Measurements from ENCODE around the gene KCNQ1. TPM values are rescaled to one million over a fixed set of nuclear protein-coding genes. Genes with fewer than 3 reads are reported as not detected.

Gene KCNQ1
- total RNA-seq, 1 donor from 2014 or later, result 0.16 TPM

DNA sequence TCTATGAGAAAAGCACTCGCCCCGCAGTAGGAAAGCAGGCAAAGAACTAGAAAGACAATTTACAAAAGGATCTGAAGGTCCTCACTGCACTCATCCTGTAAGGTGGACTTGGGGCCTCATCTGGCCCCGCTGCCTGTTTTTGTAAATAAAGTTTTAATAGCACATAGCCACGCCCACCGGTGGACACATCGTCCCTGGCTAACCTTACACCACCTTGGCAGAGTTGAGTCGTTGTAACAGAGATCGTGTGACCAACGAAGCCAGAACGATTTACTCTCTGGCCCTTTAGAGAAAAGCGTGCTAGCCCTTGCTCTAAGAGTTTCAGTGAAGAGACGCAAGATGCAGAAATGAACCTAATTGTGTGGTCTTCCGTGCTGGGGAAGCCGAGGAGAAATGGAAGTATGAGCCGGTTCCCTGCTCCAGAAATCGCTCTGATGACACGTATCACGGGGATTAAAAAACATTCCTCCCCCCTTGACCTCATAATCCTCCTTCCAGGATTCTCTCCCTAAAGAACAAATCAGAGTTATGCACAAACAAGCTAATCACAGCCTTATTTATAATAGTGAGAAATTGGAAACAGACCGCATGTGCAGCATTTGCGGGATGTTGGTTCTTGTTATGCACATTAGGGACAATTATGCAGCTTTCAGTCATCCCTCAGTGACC, 360.7 kb downstream of the KCNQ1 start:
- Mint-ChIP-seq H3K4me3 (ENCODE audit: unreplicated experiment) (no peak overlapping the region), H3K4me1 (ENCODE audit: unreplicated experiment) (peaks cover 6% of the 10 kb centered on the region), H3K27ac (ENCODE audit: unreplicated experiment) (no peak overlapping the region)

DNA sequence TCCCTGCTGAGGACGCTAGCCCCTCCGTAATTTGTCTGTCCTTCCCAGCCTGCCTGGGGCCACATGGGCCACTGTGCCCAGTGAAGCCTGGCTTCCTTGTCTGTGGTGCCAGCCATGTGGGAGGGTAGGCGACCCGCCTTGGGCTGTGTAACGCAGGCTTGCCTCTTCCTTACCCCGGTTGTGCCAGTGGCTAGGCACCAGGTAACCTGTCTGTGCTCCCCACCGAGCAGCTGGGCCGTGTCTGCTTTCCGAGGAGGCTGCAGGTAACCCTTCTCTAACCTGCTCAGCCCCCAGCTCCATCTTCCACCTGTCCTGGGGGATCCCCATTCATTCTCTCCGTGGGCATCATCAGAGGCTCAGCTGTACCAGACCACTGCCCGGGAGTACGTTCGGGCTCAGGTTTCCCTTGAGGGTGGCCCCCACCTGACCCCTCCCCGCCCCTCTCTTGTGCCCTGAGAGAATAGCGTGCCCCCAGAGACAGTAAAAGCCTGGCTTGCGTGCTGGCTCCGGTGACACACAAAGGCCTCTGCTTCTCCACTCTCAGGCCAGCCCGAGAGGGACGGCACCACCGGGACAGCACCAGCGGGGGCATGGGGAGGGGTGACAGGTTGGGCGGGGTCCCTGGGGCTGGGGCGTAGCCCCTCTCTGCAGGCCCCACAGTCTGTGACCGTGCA, 361.7 kb downstream of the KCNQ1 start:
- Mint-ChIP-seq H3K27me3 (ENCODE audit: unreplicated experiment) (peaks cover 26% of the 10 kb centered on the region), H3K4me3 (ENCODE audit: unreplicated experiment) (no peak overlapping the region), H3K4me1 (ENCODE audit: unreplicated experiment) (peaks cover 6% of the 10 kb centered on the region), H3K27ac (ENCODE audit: unreplicated experiment) (no peak overlapping the region), H3K36me3 (ENCODE audit: unreplicated experiment) (no peaks in the 10 kb centered on the region), H3K9me3 (ENCODE audit: unreplicated experiment) (peaks cover 12% of the 10 kb centered on the region)
- TF ChIP-seq CTCF (IDR thresholded peaks at IDR 0.05), result no peak
- peak; percentile 77 for DNase-seq (ENCODE audit: extremely low spot score, unreplicated experiment)

More for the DNA sequence above, 360.7 kb downstream of the KCNQ1 start:
- DNase-seq (ENCODE audit: extremely low spot score, unreplicated experiment), result no peak
- H3K27me3 Mint-ChIP-seq (ENCODE audit: unreplicated experiment), result peaks cover 28% of the 10 kb centered on the region
- peaks cover 10% of the 10 kb centered on the region for H3K9me3 Mint-ChIP-seq (ENCODE audit: unreplicated experiment)
- H3K36me3 Mint-ChIP-seq (ENCODE audit: unreplicated experiment), result no peaks in the 10 kb centered on the region
- no peak for TF ChIP-seq CTCF (IDR thresholded peaks at IDR 0.05)

- no peak overlapping the region for H3K27ac Mint-ChIP-seq (ENCODE audit: unreplicated experiment)
- H3K9me3 Mint-ChIP-seq (ENCODE audit: unreplicated experiment), result peaks cover 12% of the 10 kb centered on the region
- H3K4me1 Mint-ChIP-seq (ENCODE audit: unreplicated experiment), result peaks cover 8% of the 10 kb centered on the region
- no peak overlapping the region for H3K4me3 Mint-ChIP-seq (ENCODE audit: unreplicated experiment)
- H3K36me3 Mint-ChIP-seq (ENCODE audit: unreplicated experiment), result no peaks in the 10 kb centered on the region
- H3K27me3 Mint-ChIP-seq (ENCODE audit: unreplicated experiment), result peaks cover 26% of the 10 kb centered on the region
- TF ChIP-seq CTCF (IDR thresholded peaks at IDR 0.05), result no peak
- peak; percentile 80 for DNase-seq (ENCODE audit: extremely low spot score, unreplicated experiment)
Measured at GRCh38 chr11:2807025-2807681, 362.3 kb downstream of the KCNQ1 start.

DNA sequence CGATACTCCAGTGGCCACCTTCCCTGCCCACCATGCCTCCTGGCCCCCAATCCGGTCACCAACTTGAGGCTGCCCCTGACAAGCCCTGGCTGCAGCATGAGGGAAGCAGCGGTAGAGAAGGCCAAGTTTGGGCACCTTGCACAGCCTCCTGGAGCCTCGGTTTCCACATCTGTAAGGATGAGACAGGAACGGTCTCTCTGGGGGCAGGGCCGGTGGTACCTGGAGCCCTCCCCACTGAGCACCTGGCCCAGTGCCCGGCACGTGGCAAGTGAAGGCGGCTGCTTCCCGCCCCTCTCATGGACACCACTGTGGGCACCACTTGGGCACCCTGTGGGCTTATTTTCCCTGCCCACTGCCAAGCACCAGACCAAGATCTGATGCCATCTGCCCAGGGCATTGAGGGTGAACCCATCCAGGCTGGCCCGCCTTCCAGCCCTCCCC, 363.0 kb downstream of the KCNQ1 start:
- Mint-ChIP-seq H3K36me3 (ENCODE audit: unreplicated experiment) (no peaks in the 10 kb centered on the region), H3K27ac (ENCODE audit: unreplicated experiment) (no peak overlapping the region)

More for the DNA sequence above, 363.0 kb downstream of the KCNQ1 start:
- Mint-ChIP-seq H3K4me3 (ENCODE audit: unreplicated experiment) (no peak overlapping the region), H3K27me3 (ENCODE audit: unreplicated experiment) (peaks cover 26% of the 10 kb centered on the region), H3K9me3 (ENCODE audit: unreplicated experiment) (peaks cover 12% of the 10 kb centered on the region), H3K4me1 (ENCODE audit: unreplicated experiment) (peaks cover 15% of the 10 kb centered on the region)
- no peak for TF ChIP-seq CTCF (IDR thresholded peaks at IDR 0.05)
- peak; percentile 77 for DNase-seq (ENCODE audit: extremely low spot score, unreplicated experiment)

All from osteocyte (in vitro differentiated cells).